ENCODE data around the gene ARMC2. TPM values are rescaled to one million over a fixed set of nuclear protein-coding genes. Genes with fewer than 3 reads are reported as not detected.

Gene ARMC2
- total and polyA plus RNA-seq, 2 of the 4 experiments (the other 2 are of a cell fraction) = 0.72 to 3.9 TPM

- in situ Hi-C loops (cut with MboI; ENCODE audit: low sequenced_read_pairs) = no loop called here
- dilution Hi-C loops (cut with HindIII; ENCODE audit: low sequenced_read_pairs, unreplicated experiment) = no loop called here
- no peak for ATAC-seq (ENCODE audit: low read depth)
- Histone ChIP-seq H3K27me3 (ENCODE audit: control insufficient read depth, insufficient read depth, low read length) (no peaks in the 10 kb centered on the region; the same call in 1 of the 2 replicates), H3K14ac (replicated peaks; ENCODE audit: low read depth, low read length) (no peak overlapping the region), H2BK120ac (ENCODE audit: low read depth, low read length) (no peak overlapping the region), H4K8ac (ENCODE audit: low read depth in 2 of 2, low read length in 2 of 2) (no peak overlapping the region), H3K9ac (ENCODE audit: low read depth, low read length) (no peak overlapping the region), H3K27ac (ENCODE audit: insufficient read depth, low read length) (no peak overlapping the region), H3K4me2 (ENCODE audit: low read depth, low read length) (no peak overlapping the region), H2BK20ac (ENCODE audit: low read depth, low read length) (no peak overlapping the region), H2BK5ac (ENCODE audit: low read depth, low read length, poor library complexity, severe bottlenecking) (no peak overlapping the region), H3K4me3 (ENCODE audit: insufficient read depth, low read depth, low read length) (no peak overlapping the region), H3K4ac (ENCODE audit: low read depth, low read length) (no peak overlapping the region), H2AK5ac (ENCODE audit: low read depth, low read length) (no peak overlapping the region), H4K20me1 (ENCODE audit: insufficient read depth, low read length) (0 out of 2 replicates have a peak, but pooled peaks cover 2% of the 10 kb centered on the region), H3K9me1 (ENCODE audit: insufficient read depth, low read length) (peaks cover 7% of the 10 kb centered on the region), H3K56ac (ENCODE audit: extremely low read depth, insufficient read depth, low read length) (no peak overlapping the region), H4K5ac (ENCODE audit: low read depth, low read length) (no peak overlapping the region), H3K18ac (ENCODE audit: low read depth, low read length) (no peak overlapping the region), H4K91ac (ENCODE audit: insufficient read depth, low read depth, low read length) (no peak overlapping the region), H3K23ac (ENCODE audit: low read depth, low read length) (no peak overlapping the region), H3K9me3 (ENCODE audit: control insufficient read depth, insufficient read depth, low read length) (no peaks in the 10 kb centered on the region), H3K4me1 (ENCODE audit: control insufficient read depth, insufficient read depth, low read length) (peaks cover 4% of the 10 kb centered on the region), H3K79me1 (ENCODE audit: low read depth in 1 of 2, low read length in 2 of 2) (peaks cover 0 to 3% of the 10 kb centered on the region in 2 experiments; a peak in 1 of 4 replicates), H2AK9ac (replicated peaks; ENCODE audit: low read depth, low read length, poor library complexity) (no peak overlapping the region), H3K36me3 (ENCODE audit: control insufficient read depth, insufficient read depth, low read length) (no peaks in the 10 kb centered on the region), H2AFZ (replicated peaks; ENCODE audit: low read length, poor library complexity) (no peak overlapping the region), H2BK15ac (ENCODE audit: low read depth, low read length) (no peak overlapping the region)
- ChIA-PET POLR2A (ENCODE audit: unreplicated experiment) (no interaction called here), CTCF (no interaction called here)
- BruUV-seq (replicated peaks) = no TSS peak
- TF ChIP-seq, protein P1, sequence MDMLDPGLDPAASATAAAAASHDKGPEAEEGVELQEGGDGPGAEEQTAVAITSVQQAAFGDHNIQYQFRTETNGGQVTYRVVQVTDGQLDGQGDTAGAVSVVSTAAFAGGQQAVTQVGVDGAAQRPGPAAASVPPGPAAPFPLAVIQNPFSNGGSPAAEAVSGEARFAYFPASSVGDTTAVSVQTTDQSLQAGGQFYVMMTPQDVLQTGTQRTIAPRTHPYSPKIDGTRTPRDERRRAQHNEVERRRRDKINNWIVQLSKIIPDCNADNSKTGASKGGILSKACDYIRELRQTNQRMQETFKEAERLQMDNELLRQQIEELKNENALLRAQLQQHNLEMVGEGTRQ (IDR thresholded peaks at IDR 0.05; ENCODE audit: low read depth, low read length) = no peak
- TF ChIP-seq MXI1 (IDR thresholded peaks at IDR 0.05; ENCODE audit: borderline replicate concordance, low read depth, low read length) = no peak
- TF ChIP-seq ELK1 (IDR thresholded peaks at IDR 0.05; ENCODE audit: borderline replicate concordance, low read depth, low read length) = no peak
- TF ChIP-seq FOS (IDR thresholded peaks at IDR 0.05; ENCODE audit: low read depth, low read length) = no peak
- TF ChIP-seq RCOR1 (IDR thresholded peaks at IDR 0.05; ENCODE audit: insufficient replicate concordance, low read length) = no peak
- TF ChIP-seq, protein P2, sequence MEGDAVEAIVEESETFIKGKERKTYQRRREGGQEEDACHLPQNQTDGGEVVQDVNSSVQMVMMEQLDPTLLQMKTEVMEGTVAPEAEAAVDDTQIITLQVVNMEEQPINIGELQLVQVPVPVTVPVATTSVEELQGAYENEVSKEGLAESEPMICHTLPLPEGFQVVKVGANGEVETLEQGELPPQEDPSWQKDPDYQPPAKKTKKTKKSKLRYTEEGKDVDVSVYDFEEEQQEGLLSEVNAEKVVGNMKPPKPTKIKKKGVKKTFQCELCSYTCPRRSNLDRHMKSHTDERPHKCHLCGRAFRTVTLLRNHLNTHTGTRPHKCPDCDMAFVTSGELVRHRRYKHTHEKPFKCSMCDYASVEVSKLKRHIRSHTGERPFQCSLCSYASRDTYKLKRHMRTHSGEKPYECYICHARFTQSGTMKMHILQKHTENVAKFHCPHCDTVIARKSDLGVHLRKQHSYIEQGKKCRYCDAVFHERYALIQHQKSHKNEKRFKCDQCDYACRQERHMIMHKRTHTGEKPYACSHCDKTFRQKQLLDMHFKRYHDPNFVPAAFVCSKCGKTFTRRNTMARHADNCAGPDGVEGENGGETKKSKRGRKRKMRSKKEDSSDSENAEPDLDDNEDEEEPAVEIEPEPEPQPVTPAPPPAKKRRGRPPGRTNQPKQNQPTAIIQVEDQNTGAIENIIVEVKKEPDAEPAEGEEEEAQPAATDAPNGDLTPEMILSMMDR (conservative IDR thresholded peaks at IDR 0.05; ENCODE audit: low read depth, low read length) = no peak
- TF ChIP-seq CEBPB (IDR thresholded peaks at IDR 0.05; ENCODE audit: low read depth, low read length) = no peak
- no peak for TF ChIP-seq RAD21 (IDR thresholded peaks at IDR 0.05; ENCODE audit: low read length)
- no peak for TF ChIP-seq BHLHE40 (IDR thresholded peaks at IDR 0.05; ENCODE audit: low read depth, low read length)
- no peak for TF ChIP-seq RFX5 (IDR thresholded peaks at IDR 0.05; ENCODE audit: low read depth, low read length)
- no peak for TF ChIP-seq SMC3 (IDR thresholded peaks at IDR 0.05; ENCODE audit: low read depth, low read length)
- TF ChIP-seq CHD1 (IDR thresholded peaks at IDR 0.05; ENCODE audit: low read depth, low read length) = no peak
- no peak for TF ChIP-seq POLR2A (IDR thresholded peaks at IDR 0.05; ENCODE audit: low read depth, low read length)
- TF ChIP-seq MAFK (IDR thresholded peaks at IDR 0.05; ENCODE audit: low read depth, low read length) = no peak
- TF ChIP-seq NFE2L2 (IDR thresholded peaks at IDR 0.05; ENCODE audit: low read depth, low read length) = no peak
- TF ChIP-seq MAZ (IDR thresholded peaks at IDR 0.05; ENCODE audit: borderline replicate concordance, low read depth, low read length) = no peak
- WGBS, 2 experiments (ENCODE audit: extremely low coverage in 2 of 2, insufficient read length in 1 of 2) = 100% methylated on average over 2 of the region's 5 CpGs; no CpG with 5 or more reads in 1 of the 2 experiments
- DNase-seq = no peak
- intact Hi-C loops (cut with micrococcal nuclease) = no loop called here
Observed at GRCh38 chr6:108846101-108846500, 2.1 kb upstream of the ARMC2 start.
